Mucosa of stomach (tissue), 1 donor: Measurements from ENCODE around the gene MATN4.

Experiments
- H3K27me3 ChIP-seq: one replicate; pipeline ENCODE4 v1.7.0; 2013; ENCODE audit warnings: mild to moderate bottlenecking, low read length; ENCODE audit not compliant: control insufficient read depth, insufficient read depth
- H3K36me3 ChIP-seq: one replicate; pipeline ENCODE4 v1.7.0; 2013; ENCODE audit warnings: low read length; ENCODE audit not compliant: control insufficient read depth, insufficient read depth
- H3K4me1 ChIP-seq: one replicate; pipeline ENCODE4 v1.7.0; 2013; ENCODE audit warnings: mild to moderate bottlenecking, low read length; ENCODE audit not compliant: control insufficient read depth, insufficient read depth
- H3K4me3 ChIP-seq: one replicate; pipeline ENCODE4 v1.7.0; 2013; ENCODE audit warnings: low read length
- H3K9ac ChIP-seq: one replicate; pipeline ENCODE4 v1.7.0; 2013; ENCODE audit warnings: mild to moderate bottlenecking, low read length, moderate library complexity
- H3K9me3 ChIP-seq: one replicate; pipeline ENCODE4 v1.7.0; 2013; ENCODE audit warnings: mild to moderate bottlenecking, low read length, moderate library complexity; ENCODE audit not compliant: control insufficient read depth
- donor health status: Pancreatic carcinoma.

Gene MATN4

GRCh38 chr20:45338121-45339030 is 30.3 kb upstream of the MATN4 start:
- peaks cover 79% of the 10 kb centered on the region for H3K4me1 ChIP-seq
- H3K36me3 ChIP-seq, result peaks cover 6% of the 10 kb centered on the region
- H3K9me3 ChIP-seq, result no peaks in the 10 kb centered on the region
- peak overlapping the region; percentile 68 for H3K9ac ChIP-seq
- H3K27me3 ChIP-seq, result no peaks in the 10 kb centered on the region
- H3K4me3 ChIP-seq, result peak overlapping the region; percentile 28

DNA sequence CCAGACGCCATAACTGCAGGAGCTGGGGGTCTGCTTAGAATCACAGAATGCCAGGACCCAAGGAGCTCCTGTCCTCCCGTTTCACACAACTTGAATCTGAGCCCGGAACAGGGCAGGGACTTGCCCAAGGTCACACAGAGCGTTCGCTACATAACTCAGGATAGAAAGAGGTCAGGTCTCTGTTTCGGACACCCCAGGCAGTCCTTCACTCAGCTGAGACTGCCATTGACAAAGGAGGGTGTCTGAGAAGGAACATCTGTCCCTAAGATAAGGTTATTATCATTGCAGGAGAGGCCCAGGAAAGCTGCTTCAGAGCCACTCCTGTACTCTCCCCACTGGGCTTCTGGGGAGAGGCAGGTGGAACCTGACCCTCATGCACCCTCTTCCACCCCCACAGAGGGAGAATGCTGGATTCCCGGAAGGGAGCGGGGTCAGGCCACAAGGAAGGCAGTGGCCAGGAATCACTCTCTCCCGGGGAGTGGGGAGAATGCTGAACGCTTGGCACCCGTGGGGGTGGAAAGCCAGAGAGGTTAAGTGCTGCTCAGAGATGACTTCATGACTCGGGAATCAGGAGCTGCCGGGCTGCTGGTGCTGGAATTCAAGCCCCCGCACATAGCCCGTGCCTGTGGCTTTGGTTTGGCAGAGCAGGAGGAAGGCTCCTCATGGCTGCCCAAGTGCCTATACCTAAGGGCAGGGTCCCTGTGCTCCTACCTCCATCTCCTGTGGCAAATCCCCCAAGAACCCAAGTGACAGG is 29.4 kb upstream of the MATN4 start:
- Histone ChIP-seq H3K27me3 (no peaks in the 10 kb centered on the region), H3K4me3 (peak overlapping the region; percentile 28), H3K36me3 (peaks cover 14% of the 10 kb centered on the region), H3K9ac (peak overlapping the region; percentile 68), H3K9me3 (no peaks in the 10 kb centered on the region), H3K4me1 (peaks cover 71% of the 10 kb centered on the region)

DNA sequence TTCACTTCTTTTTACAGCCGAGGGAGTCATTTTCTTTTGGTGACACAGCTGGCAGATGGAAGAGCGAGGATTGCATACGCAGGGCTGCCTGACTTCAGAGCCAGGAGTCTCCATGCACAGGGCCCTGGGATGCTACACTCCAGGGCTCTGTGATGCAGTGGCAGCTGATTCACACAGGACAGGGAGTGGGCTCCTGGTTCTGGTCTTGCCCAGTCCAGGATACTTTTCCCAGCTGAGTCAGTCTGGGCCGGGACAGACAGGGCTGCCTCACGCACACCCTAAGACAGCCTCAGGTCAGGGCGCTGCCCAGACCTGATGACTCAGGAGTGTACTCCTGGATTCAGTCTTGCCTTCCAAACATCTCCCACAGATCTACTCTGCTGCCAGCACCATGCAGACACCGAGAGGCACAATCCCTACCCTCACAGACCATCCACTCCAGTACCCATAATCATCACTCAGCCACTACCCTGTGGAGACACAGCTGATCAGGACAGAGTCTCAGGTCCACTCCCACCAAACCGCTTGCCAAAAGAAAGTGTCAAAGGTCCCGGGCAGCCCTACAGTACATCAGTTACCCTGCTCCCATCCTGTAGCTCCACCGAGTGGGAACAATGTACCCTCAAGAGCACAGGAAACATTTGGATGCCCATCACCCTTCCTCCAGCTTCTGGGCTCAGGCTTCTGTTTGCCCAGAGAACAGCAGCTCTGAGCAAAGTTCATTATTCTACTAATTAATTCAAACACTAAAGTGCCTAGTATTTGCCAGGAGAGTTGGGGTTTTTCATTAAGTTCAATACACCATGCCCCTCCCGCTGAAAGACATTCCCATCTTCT is 28.6 kb upstream of the MATN4 start:
- Histone ChIP-seq H3K27me3 (no peaks in the 10 kb centered on the region), H3K4me3 (no peak overlapping the region), H3K9me3 (no peaks in the 10 kb centered on the region), H3K4me1 (peaks cover 63% of the 10 kb centered on the region), H3K36me3 (peaks cover 15% of the 10 kb centered on the region), H3K9ac (peak overlapping the region; percentile 68)

DNA sequence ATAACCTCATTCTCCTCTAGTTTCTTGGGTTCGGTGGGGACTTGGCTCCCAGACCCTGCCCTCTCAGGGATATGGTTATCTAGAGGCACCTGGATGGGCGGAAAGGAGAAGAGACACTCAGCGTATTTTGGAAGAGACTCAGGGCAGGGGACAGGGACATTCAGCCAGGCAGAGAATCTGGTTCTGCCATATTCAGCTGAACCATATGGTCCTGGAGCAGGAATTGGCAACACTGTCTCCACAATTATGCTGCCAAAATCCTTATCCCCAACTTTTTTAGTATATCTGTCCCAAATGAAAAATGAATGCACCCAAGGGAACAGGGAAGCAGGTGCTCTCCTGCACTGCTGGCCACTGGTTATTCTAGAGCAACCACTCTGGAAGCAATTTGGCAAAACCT is 22.4 kb upstream of the MATN4 start:
- Histone ChIP-seq H3K27me3 (no peaks in the 10 kb centered on the region), H3K9me3 (no peaks in the 10 kb centered on the region), H3K9ac (no peak overlapping the region), H3K4me3 (no peak overlapping the region), H3K4me1 (peaks cover 23% of the 10 kb centered on the region), H3K36me3 (peaks cover 41% of the 10 kb centered on the region)

GRCh38 chr20:45329497-45330319 is 21.6 kb upstream of the MATN4 start:
- no peaks in the 10 kb centered on the region for H3K27me3 ChIP-seq
- no peak overlapping the region for H3K4me3 ChIP-seq
- peaks cover 20% of the 10 kb centered on the region for H3K4me1 ChIP-seq
- H3K9me3 ChIP-seq, result no peaks in the 10 kb centered on the region
- H3K36me3 ChIP-seq, result peaks cover 37% of the 10 kb centered on the region
- no peak overlapping the region for H3K9ac ChIP-seq

GRCh38 chr20:45328451-45328850 is 20.4 kb upstream of the MATN4 start:
- Histone ChIP-seq H3K27me3 (no peaks in the 10 kb centered on the region), H3K36me3 (peaks cover 37% of the 10 kb centered on the region), H3K9me3 (no peaks in the 10 kb centered on the region), H3K9ac (no peak overlapping the region), H3K4me1 (peaks cover 20% of the 10 kb centered on the region), H3K4me3 (no peak overlapping the region)

GRCh38 chr20:45325371-45325770 is 17.3 kb upstream of the MATN4 start:
- no peak overlapping the region for H3K9ac ChIP-seq
- H3K27me3 ChIP-seq, result no peaks in the 10 kb centered on the region
- no peaks in the 10 kb centered on the region for H3K9me3 ChIP-seq
- peaks cover 19% of the 10 kb centered on the region for H3K36me3 ChIP-seq
- no peak overlapping the region for H3K4me3 ChIP-seq
- H3K4me1 ChIP-seq, result peaks cover 12% of the 10 kb centered on the region

GRCh38 chr20:45323731-45324130 is 15.6 kb upstream of the MATN4 start:
- no peaks in the 10 kb centered on the region for H3K9me3 ChIP-seq

DNA sequence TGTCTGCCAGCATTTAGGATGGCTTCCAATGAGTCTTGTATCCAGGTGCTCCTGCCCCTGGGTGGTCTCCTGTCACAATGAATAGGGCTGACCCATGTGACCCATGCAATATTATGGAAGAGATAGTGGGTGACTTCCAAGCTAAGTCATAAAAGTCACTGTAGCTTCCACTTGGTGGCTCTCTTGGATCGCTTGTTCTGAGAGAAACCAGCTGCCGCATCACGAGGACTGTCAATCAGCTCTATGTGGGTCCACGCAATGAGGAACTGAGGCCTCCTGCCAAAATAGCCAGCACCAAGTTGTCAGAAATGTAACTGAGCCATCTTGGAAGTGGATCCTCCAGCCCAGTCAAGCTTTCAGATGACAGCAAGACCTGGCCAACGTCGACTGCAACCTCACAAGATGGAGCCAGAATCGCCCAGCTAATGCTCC is 14.9 kb upstream of the MATN4 start:
- no peak overlapping the region for H3K4me3 ChIP-seq
- H3K9me3 ChIP-seq, result no peaks in the 10 kb centered on the region
- H3K36me3 ChIP-seq, result no peaks in the 10 kb centered on the region
- H3K27me3 ChIP-seq, result peaks cover 7% of the 10 kb centered on the region
- peaks cover 3% of the 10 kb centered on the region for H3K4me1 ChIP-seq
- no peak overlapping the region for H3K9ac ChIP-seq

More at GRCh38 chr20:45323731-45324130, 15.6 kb upstream of the MATN4 start:
- Histone ChIP-seq H3K36me3 (peaks cover 4% of the 10 kb centered on the region), H3K27me3 (peaks cover under 1% of the 10 kb centered on the region), H3K9ac (no peak overlapping the region), H3K4me1 (peaks cover 3% of the 10 kb centered on the region), H3K4me3 (no peak overlapping the region)

DNA sequence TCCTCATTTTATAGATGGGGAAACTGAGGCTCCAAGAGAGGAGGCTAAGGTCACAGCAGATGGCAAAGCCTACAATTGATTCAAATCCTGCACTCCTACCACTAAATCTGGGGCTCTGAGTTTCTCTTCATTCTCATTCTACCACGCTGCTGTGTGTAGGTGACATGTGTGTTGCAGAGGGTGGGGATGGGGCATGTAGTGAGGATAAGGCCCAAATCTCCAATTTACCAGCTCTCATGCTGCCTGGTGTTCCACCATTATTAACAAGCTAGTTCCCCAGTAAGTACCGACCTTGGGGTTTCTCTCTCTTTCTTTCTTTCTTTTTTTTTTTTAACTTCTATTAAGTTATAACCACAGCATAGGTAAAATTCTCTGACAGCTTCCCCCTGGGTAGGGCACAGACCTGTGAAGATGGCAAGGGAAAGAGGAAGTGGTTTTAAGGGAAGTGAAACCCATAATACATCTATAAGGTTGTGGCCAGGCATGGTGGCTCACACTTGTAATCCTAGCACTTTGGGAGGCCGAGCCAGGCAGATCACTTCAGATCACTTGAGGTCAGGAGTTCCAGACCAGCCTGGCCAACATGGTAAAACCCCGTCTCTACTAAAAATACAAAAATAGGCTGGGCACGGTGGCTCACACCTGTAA is 13.0 kb upstream of the MATN4 start:
- H3K4me3 ChIP-seq, result no peak overlapping the region
- peaks cover 25% of the 10 kb centered on the region for H3K27me3 ChIP-seq
- H3K9ac ChIP-seq, result no peak overlapping the region
- no peaks in the 10 kb centered on the region for H3K36me3 ChIP-seq
- H3K9me3 ChIP-seq, result no peaks in the 10 kb centered on the region
- H3K4me1 ChIP-seq, result peaks cover 3% of the 10 kb centered on the region

DNA sequence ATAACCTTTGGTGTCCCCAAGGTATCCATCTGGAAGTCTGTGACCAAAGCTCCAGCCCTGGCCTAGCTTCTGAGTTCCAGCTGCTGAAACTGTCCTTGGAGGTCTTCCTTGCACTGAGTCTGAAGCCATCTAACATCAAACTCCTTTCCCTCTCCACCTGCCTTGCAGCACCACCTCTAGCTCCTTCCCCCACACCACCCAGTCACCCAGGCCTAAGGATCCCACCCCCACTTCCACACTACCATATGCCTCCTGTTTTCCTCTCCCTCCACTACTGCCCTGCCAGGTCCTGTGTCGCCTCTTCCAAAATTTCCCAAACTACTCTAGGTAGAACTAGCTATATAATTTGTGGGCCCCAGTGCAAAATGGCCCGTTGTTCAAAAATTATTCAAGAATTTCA is 10.8 kb upstream of the MATN4 start:
- peaks cover 36% of the 10 kb centered on the region for H3K27me3 ChIP-seq
- H3K4me3 ChIP-seq, result no peak overlapping the region
- H3K9me3 ChIP-seq, result no peaks in the 10 kb centered on the region
- peaks cover 3% of the 10 kb centered on the region for H3K4me1 ChIP-seq
- no peaks in the 10 kb centered on the region for H3K36me3 ChIP-seq
- H3K9ac ChIP-seq, result no peak overlapping the region
